HG02588 (cell line): ENCODE data around the gene CTAGE9.

Source experiments
- ATAC-seq: cut with Tn5 transposase; IDR thresholded peaks from one replicate; pipeline ENCODE4 v1.9.1; 2021; ENCODE audit warnings: mild to moderate bottlenecking, moderate library complexity; ENCODE audit not compliant: unreplicated experiment

Gene CTAGE9

GRCh38 chr6:131678442-131678841, 32.4 kb downstream of the CTAGE9 start:
- ATAC-seq: no peak

- no peak for ATAC-seq
These were observed 37.6 kb downstream of the CTAGE9 start for GRCh38 chr6:131673184-131673583.

DNA sequence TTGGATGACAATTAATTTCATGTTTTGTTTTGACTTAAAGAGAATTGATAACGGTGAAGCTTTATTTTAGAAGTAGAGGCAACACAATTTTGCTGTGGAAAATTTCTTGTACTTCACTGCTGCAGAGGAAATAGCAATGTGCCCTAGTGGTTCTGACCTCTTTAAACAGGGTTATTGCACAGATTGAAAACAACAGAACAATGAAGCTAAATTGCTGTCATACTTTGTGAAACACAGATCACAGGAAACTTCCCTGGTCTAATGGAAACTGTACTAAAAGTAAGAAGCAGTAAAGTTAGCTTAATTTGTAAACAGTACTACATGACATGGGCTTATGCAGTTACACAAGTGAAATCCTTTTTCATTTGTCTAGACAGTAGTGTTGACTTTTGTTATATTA, 40.9 kb downstream of the CTAGE9 start:
- no peak for ATAC-seq

DNA sequence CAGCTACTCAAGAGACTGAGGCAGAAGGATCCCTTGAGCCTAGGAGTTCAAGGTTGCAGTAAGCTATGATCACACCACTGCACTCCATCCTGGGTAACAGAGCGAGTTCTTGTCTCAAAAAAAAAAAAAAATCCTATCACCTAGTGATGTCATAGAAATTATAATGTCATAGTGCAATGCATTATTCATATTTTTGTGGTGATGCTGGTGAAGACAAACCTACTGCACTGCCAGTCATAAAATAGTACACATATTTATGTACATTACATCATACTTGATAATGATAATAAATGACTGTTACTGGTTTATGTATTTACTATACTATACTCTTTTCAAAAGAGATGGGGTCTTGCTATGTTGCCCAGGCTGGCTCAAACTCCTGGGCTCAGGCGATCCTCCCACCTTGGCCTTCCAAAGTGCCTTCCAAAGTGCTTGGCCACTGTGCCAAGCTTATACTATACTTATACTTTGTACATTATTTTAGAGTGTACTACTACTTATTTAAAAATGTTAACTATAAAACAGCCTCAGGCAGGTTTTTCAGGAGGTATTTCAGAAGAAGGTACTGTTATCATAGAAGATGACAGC, 47.1 kb downstream of the CTAGE9 start:
- ATAC-seq: no peak

DNA sequence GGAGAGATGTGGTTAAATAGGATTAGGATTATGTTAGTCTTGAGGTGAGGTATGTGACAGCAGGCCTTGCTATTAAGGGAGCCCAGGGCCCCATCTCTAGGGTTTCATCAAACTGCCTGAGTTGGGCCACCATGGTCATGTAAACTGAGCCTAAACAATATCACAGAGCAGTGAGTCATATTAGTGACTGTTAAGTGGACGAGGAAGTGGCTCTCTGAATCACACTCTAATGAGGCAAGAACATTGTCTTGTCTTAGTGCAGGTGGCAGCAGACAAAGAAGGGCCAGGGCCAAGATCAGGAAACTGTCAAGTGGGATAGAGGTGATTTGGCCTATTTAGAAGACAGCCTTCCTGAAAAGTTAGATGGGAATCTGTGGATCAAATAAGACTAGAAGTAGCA, 50.6 kb downstream of the CTAGE9 start:
- no peak for ATAC-seq
